G401 (cell line): ENCODE results near the gene CTDP1. TPM values are rescaled to one million over a fixed set of nuclear protein-coding genes. Genes with fewer than 3 reads are reported as not detected.

Source experiments
- DNase-seq: peaks from one replicate; pipeline ENCODE4 v3.0.0-alpha.2; 2015; ENCODE audit warnings: low spot score
- in situ Hi-C: cut with HindIII; loops from 2 replicates; pipeline ENCODE4 v1.10.0; 2016; ENCODE audit warnings: low sequenced_read_pairs, mixed read lengths
- total RNA-seq: library from RNA; depleted of rRNA; stranded (reverse); fragments of >200 nt; shearing (Covaris generic); gene quantifications from 2 replicates; pipeline ENCODE4 v1.2.3, GENCODE V29; 2014

The CTDP1 gene
- total RNA-seq, 1 experiment from 2014 or later: 37.1 TPM

DNA sequence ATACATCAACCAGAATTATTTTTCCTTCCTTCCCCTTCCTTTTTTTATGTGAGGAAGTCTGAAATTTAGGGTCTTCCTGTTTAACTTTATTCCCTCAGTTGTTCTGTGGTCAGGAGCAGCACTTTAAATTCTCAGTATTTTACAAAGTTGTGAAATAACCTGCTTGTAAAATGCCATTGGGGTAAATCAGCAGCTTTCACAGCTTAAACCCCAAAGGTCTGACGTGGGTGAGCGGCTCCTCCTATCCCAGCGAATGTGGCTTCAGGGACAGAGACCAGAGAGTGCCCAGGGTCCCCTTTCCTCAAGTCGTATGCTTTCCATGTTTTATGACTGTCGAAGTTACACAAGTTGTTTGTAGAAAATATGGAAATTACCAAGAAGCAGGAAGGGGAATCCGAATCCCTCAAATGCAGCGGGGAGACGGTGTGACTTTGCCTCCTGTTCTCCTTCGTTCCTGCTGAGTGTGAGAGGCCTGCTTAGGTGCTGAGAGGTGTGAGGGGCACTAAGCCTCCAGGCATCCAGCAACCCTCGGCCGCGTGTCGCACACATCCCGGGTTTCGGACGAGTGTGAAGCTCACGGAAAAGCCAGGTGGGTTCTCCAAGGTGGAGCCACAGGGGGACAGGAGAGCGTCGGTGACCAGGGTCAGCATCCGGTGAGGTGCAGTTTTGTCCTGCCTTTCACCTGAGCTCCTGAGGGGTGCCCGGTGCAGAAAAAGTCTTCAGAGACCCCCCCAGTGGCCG lies 107.4 kb downstream of the CTDP1 start:
- no peak for DNase-seq
- in situ Hi-C loops: no loop called here

DNA sequence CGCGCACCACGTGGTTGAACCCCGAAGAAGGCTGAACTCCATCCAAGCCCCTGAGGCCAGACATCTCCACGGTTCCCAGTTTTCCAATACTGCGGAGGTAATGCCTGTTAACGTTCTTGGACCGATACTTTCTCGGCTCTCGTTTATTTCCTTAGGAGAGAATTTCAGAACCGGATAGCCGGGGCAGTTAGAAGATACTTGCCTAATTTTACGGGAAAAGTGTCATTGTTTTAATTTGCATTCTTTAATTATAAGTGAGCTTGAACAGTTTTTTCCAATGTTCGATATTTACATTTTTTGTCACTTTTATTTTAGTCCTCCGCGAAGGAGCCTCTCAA lies 107.9 kb downstream of the CTDP1 start:
- in situ Hi-C loops: no loop called here

DNA sequence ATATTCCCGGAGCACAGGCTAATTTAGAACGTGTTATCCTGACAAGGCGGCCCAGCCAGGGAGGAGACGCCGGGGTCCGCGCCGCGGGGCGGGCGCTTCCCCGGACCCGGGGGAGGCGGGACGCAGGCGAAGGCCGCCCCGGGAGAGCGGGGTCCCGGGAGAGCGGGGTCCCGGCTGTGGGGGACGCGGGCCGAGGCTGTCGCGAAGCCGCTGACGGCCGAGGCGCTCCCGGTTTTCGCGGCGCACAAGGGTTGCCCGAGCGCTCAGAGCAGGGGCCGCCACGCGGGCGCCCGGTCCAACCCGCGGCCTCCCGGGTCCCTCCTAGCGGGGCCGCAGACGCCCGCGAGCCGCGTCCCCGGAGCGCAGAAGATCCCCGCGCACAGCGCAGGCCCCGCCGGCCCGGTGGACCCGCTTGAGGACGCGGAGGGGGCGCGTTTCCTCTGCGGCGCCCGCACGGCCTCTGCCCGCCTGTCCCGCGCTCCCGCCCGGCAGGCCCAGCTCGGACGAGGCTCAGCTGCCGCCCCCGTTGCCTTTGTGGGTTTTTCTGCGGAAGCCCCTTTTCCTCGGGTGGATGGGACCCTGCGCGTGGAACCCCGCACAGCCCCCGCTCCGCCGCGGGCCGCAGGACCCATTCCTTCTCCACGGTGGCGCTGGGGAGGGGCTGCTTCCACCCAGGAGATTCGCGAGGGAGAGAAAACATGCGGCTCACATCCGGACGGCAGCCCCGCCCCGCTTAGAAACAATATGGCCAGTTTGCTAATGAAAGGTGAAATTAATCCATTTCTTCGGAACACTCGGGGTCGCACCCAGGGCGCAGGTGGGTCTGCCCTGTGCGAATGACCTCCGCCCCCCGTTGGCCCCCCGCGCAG lies 108.5 kb downstream of the CTDP1 start:
- in situ Hi-C loops: no loop called here
- no peak for DNase-seq

More for the DNA sequence above, 107.9 kb downstream of the CTDP1 start:
- no peak for DNase-seq

DNA sequence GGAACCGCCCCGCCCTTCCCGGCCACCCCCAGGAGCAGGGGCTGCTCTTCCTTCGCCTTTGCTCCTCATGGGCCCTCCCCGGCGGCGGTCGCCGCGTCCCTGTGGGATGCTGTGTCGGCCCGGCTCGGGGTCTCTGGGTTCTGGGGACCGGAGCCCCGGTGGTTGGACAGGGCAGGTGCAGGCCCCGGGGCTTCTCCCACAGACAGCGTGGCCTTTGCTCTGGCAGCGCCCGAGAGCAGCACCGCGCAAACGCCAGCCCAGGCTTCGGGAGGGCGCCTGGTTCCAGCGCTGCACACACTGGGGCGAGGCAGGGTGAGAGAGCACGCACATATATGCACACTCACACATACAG lies 109.1 kb downstream of the CTDP1 start:
- DNase-seq: no peak
- in situ Hi-C loops: no loop called here

DNA sequence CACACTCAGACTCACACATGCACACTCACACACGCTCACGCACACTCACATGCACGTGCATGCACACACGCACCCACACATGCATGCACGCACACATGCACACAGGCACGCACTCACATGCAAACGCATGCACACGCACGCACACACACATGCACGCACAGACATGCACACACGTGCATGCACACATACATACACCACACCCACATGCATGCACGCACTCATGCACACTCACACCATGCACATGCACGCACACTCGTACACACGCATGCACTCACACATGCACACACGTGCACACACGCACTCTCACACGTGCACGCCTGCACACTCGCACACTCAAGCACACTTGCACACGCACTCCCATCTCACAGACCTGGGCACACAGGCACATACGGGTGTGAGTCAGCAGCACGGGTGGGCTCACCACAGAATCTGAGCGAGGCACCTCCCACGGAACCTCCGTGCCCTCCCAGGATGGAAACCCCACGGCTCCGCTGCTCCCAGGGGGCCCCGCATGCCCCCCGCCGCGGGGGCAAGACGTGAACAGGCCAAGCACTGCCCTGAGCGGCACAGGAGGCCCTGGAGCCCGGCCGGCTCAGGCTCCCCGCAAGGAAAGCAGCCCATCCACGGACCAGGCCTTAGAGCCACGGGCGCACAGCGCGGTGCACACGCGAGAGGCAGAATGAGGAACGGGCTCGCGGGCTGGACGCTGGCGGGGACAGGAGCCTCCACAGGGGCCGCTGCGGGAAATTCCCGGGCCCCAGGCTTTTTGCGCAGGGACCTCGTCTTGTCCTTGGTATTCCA lies 109.7 kb downstream of the CTDP1 start:
- no peak for DNase-seq
- in situ Hi-C loops: no loop called here

DNA sequence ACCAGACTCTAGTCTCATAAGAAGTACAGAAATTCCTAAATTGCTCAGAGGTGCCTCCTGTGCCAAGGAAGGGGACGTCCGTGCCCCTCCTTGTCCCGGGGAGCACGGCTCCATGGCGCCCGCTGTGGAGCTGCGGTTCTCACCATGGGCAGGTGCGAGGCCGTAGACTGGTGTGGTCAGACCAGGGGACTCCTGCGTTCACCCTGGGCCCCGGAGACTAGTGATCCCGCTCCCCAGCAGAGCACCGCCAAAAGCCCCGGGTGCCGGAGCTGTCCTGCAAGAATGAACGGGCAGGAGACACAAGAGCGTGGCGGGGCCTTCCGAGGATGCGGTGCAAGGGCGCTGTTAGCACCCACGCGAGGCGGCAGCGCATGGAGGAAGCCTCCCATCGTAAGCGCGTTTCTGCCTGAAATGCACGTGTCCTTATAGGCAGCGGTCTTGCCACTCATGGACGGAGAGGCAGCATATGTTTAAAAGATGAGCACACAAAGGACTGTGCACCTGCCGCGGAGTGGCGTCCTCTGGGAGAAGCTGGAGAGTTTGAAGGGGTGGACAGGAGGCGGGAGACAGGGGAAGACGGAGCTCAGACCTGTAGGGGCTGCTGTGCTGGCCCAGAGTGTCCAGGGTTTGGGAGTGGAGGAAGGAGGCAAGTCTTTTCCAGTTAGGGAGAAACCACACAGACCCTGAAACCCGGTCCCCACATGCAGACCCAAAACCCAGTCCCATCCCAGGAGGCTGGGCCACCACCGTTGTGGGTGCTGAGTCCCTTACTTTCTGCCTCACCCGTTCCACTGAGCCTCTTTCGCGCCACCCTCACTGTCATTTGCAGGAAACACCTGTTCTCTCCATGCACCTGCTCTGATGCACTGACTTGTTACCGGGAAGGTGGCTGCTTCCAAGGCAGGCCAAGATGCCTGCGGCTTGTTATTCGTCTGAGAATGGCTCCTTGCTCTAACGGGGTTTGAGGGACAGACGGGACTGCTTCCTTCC lies 110.6 kb downstream of the CTDP1 start:
- DNase-seq: no peak
- in situ Hi-C loops: no loop called here

DNA sequence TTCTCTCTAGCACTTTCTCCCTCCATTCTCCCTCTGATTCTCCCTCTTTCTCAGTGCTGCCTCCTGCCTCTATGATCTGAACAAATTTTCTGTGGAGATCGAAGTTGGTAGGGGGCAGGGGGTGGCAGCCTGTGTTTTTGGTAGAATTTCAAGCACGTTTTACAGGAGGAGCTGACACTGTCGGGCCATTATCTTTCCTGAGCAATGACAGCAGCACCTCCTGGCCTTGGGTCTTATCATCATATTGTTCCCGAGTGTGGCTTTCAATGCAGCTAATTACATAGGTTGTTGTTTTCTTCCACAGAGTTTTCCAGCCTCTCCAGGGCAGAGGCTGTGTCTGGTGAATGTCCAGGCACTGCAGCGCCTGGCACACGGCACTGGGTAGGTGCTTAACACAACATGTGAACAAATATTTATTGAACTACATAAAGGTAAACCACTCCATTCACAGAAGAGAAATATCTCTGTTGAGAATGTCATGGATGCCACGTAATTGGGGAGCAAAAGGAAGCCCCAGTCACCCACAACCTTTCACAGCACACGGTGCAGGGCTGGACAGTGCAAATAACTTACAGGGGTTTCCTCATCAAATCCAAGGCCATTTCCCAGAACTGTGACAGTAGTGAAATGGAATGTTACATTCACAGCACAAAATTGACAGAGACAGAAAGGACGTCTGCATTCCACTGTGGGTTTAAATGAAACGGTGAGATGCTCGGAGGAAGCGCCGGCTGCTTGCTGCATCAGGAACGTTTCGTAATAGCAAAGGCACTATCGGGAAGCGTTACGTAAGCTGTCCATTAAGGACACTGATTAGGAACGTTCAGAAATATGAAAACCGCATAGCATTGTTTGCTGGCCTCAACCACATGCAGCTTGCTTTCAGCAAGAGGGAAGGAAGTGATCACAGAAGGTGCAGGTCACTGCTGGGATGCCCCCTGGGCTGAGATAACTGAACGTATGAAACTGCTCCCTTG lies 111.7 kb downstream of the CTDP1 start:
- DNase-seq: no peak
- in situ Hi-C loops: no loop called here

DNA sequence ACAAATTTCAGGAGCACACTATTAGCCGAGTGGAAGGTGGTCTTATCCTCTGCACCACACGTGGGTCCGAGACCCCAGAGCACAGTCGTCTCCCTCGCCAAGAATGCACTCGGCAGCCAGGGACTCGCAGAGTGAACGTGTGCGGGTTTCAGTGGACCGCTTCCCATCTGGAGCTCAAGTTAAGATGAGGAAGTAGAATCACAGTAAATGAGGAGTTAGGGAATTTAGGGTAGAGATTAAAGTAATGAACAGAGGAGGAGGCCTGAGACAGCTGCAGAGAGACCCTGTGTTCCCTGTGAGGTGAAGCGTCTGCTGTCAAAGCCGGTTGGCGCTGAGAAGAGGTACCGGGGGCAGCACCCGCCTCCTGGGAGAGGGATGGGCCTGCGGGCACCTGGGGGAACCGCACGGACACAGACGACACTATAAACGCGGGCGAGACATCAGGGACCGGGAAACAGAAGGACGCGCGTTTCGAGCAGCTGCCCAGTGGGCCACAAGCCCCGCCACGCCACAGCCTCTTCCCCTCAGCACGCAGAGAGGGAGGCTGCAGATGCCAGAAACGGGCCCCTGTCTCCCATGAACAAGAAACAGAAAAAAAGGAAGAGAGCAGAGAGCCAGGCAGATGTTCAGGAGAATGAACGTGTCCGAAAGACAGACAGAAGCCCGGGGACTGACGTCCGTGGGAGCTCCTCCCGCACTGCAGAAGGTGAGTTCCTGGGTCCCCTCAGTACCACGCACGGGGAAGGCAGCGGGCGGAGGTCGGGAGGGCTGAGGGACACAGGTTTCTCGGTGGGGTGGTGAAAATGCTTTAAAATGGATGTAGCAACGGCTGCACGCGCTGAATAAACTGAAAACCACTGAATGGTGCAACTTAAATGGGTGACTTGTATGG lies 112.7 kb downstream of the CTDP1 start:
- in situ Hi-C loops: no loop called here

DNA sequence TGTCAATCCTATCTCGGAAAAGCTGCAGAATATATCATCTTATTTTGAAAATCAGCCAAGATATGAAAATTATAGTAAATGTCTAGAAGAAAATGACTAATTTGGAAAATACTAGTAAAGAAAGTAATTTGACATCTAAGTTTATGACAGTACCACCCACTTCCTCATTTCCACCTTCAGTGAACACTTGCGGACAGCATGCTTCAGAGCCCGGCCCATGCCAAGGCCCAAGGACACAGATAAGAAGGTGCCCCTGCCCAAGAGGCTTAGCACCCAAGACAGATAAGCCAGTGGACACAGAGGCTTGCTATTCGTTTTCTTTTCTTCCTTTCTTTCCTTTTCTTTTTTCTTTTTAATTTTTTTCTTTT lies 113.4 kb downstream of the CTDP1 start:
- in situ Hi-C loops: no loop called here
- no peak for DNase-seq

More for the DNA sequence above, 112.7 kb downstream of the CTDP1 start:
- DNase-seq: no peak

DNA sequence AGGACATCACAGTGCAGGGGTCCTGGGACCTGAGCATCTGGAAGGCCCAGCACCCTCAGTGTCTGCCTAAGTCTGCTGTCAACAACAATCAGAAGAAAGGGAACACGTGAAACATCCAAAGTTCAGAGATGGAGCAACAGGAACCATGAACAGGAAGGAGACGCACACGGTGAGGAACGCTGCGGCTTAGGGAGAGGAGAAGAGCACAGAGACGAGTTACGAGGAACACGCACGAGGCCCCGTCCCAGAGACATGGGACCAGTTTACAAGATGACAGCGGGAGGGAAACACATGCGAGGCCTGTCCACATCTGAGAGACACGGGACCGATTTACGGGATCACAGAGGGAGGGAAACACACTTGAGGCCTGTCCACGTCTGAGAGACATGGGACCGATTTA lies 115.2 kb downstream of the CTDP1 start:
- no peak for DNase-seq
- in situ Hi-C loops: no loop called here

DNA sequence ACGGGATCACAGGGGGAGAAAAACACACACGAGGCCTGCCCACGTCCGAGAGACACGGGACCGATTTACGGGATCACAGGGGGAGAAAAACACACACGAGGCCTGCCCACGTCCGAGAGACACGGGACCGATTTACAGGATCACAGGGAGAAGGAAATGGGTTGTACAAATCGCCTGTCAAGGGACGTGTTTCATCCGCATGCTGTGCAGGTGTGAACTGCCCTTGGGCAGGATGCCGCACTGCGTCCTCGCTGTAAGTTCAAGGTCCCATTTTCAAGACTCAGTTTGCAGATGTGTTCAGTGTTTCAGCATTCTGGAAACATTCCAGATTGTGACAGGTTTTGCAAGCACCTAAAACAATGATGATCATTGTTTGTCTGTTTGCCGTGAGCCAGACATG lies 115.8 kb downstream of the CTDP1 start:
- no peak for DNase-seq
- in situ Hi-C loops: no loop called here

DNA sequence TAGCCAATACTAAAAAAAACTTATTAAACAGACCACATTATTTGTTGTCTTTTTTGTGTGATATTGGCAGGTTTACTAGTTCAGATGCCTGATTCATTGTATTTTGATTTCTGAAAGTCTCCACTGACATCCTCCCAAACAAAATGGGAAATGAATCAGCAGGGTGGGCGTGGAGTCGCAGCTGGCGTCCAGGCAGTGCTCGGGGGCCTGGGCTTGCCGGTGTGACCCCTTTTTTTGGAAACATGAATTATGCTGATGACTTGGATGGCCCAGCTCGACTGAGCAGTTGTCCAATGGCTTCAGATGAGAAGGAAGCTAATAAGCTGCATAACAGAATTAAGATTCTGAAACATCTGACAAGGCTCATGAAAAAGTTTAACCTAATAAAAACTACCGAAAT lies 116.4 kb downstream of the CTDP1 start:
- no peak for DNase-seq
- in situ Hi-C loops: no loop called here

DNA sequence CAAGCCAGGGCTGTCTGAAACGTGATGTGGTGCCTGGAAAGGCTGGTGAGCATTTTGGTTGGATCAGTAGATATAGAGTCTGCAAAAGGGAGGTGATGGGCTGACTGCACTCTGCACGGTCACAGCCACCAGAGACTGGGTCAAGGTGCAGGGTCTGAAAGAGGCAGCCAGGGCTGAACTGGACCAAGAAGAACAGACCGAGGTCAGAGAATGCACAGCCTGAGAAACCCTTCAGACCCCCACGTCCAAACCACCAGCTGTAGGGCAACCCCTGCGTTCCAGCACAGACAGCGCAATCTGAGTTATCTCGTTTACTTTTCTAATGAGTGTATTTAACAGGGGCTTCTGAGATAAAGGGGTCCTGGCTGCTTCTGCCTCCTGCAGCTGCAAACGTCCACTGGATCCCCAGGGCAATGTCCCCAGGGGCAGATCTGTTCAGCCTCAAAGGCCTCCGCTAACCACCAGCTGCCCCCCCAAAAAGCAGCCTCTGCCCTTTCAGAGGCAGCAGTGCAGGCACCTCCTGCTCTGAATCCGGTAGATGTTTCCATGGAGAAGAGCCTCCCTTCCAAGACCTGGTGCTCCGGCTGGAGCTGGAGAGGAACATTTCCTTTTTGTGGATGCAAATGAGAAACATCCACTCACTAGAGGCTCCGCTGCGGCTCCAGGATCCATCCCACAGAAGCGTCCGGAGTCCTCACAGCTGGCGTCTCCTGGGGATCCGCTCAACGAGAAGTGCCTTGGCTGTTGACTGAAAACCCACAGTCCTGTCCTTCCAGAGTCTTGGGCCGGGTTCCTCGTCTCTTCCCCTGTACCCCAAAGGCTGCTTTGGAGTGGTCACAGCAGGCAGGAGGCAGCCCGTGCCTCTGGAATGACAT lies 117.2 kb downstream of the CTDP1 start:
- in situ Hi-C loops: no loop called here
- no peak for DNase-seq

DNA sequence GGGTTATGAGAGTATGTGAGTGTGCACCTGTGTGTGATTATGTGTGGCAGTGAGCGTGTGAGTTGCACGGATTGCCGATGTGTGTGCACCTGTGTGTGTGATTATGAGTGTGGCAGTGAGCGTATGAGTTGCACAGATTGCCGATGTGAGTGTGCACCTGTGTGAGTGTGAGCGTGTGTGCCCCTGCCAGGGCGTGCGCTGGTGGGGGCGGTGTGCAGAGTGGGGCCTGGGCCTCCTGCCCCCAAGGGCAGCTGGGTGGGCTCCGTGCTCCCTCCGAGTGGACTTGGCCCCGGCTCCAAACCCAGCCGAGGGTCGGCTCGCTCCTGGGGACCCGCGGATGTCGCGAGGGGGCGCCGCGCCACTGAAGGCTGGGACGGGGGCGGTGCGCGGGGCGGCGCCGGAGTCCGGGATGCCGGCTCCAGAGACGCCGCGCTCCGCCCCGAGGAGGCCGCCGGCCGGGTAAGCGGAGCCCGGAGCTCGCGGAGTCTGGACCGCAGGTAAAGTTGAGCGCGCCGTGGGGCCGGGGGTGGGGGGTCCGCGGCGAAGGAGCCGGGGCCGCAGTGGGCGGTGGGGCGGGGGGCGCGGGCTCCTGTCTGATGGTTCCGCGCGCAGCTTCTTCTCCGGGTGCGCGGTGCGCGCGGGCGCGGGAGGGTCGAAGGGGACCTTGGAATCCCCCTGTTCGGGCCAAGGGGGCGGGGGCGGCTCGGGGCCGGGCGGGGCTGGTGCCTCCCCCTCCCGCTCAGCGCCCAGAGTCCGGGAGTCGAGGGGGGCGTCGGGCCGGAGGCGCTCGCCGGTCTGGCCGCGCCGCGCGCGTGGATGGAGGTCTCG lies 118.1 kb downstream of the CTDP1 start, which contains the start of gene KCNG2:
TSS of gene KCNG2 (plus strand) at position 421 of the 828 bp plus-strand sequence. CDS start 65,730 bp downstream, outside the sequence.
- in situ Hi-C loops: no loop called here
- no peak for DNase-seq
